Choroid plexus epithelial cell (primary cell): ENCODE results near the gene CRADD.

Experiments
- DNase-seq: peaks from one replicate; pipeline ENCODE4 v3.0.0-alpha.2; 2010; ENCODE audit warnings: low read depth
- H3K4me3 ChIP-seq: 2 replicates; pipeline ENCODE4 v1.5.1; 2011; ENCODE audit warnings: low read depth, mild to moderate bottlenecking, control low read depth, low read length, moderate library complexity
- CTCF ChIP-seq: conservative IDR thresholded peaks from 2 replicates; pipeline ENCODE4 v1.5.1; 2011; ENCODE audit warnings: low read depth, mild to moderate bottlenecking, control low read depth, inconsistent platforms, low read length, moderate library complexity

The CRADD gene

GRCh38 chr12:93789767-93790166 is 112.6 kb downstream of the CRADD start:
- H3K4me3 ChIP-seq: no peak overlapping the region
- peak; percentile 68 for DNase-seq
- no peak for TF ChIP-seq CTCF

- no peak overlapping the region for H3K4me3 ChIP-seq
- no peak for TF ChIP-seq CTCF
- DNase-seq: peak; percentile 92
These were observed 113.4 kb downstream of the CRADD start for GRCh38 chr12:93790472-93791152.

GRCh38 chr12:93793007-93793406 is 115.8 kb downstream of the CRADD start:
- H3K4me3 ChIP-seq: no peak overlapping the region
- no peak for DNase-seq
- TF ChIP-seq CTCF: no peak

- DNase-seq: peak; percentile 97
- no peak for TF ChIP-seq CTCF
- H3K4me3 ChIP-seq: no peak overlapping the region
These were observed 116.8 kb downstream of the CRADD start for GRCh38 chr12:93793983-93794382.

GRCh38 chr12:93794738-93795137 is 117.6 kb downstream of the CRADD start:
- no peak for TF ChIP-seq CTCF
- H3K4me3 ChIP-seq: no peak overlapping the region
- DNase-seq: no peak

GRCh38 chr12:93795352-93795751 is 118.2 kb downstream of the CRADD start:
- no peak for DNase-seq

More at GRCh38 chr12:93795352-93795751, 118.2 kb downstream of the CRADD start:
- TF ChIP-seq CTCF: no peak
- H3K4me3 ChIP-seq: no peak overlapping the region
